H1 (cell line): ENCODE results near the gene CREBL2. TPM values are rescaled to one million over a fixed set of nuclear protein-coding genes. Genes with fewer than 3 reads are reported as not detected.
A peak's percentile ranks its signal among the peaks of the same experiment; 100 is the strongest.

Experiments used
- CTCF ChIA-PET: fragments of 300-600 bp; sonication (Branson Sonifier 250); formaldehyde crosslinking; loops from one replicate; lab custom pipeline; 2021; ENCODE audit not compliant: partially characterized antibody; lab: Charles Lee
- POLR2A ChIA-PET: fragments of 300-600 bp; sonication (Branson Sonifier 250); formaldehyde crosslinking; loops from one replicate; lab custom pipeline; 2021; ENCODE audit warnings: inconsistent platforms; ENCODE audit not compliant: partially characterized antibody; lab: Charles Lee
- DNase-seq, 2 experiments: peaks; one replicate each; pipeline versions ENCODE4 v3.0.0 to v3.0.0-alpha.2; 2010 to 2022; ENCODE audit warnings: low spot score in 2 of 2, low read depth in 1 of 2, mixed read lengths in 1 of 2
- FAIRE-seq: peaks from 2 replicates; lab custom pipeline; 2011; peaks lifted over from hg19 to GRCh38; lab: Jason Lieb, UNC
- H2AFZ ChIP-seq: 2 replicates; pipeline ENCODE4 v1.8.1; 2012; ENCODE audit warnings: low read length, inconsistent platforms
- H2AK5ac ChIP-seq: 2 replicates; pipeline ENCODE4 v1.6.1; 2013; ENCODE audit warnings: low read depth, low read length
- H2BK120ac ChIP-seq: replicated peaks from 2 replicates; pipeline ENCODE3; 2013; ENCODE audit warnings: low read depth, low read length, inconsistent platforms
- H2BK12ac ChIP-seq: 2 replicates; pipeline ENCODE4 v1.6.1; 2013; ENCODE audit warnings: low read depth, low read length
- H2BK15ac ChIP-seq: 2 replicates; pipeline ENCODE4 v1.6.1; 2013; ENCODE audit warnings: low read length
- H2BK20ac ChIP-seq: 2 replicates; pipeline ENCODE4 v1.6.1; 2013; ENCODE audit warnings: low read length
- H2BK5ac ChIP-seq: 2 replicates; pipeline ENCODE4 v1.6.1; 2013; ENCODE audit warnings: low read depth, low read length
- H3K14ac ChIP-seq: 2 replicates; pipeline ENCODE4 v1.6.1; 2013; ENCODE audit warnings: inconsistent platforms; ENCODE audit not compliant: insufficient read length
- H3K18ac ChIP-seq: 2 replicates; pipeline ENCODE4 v1.6.1; 2013; ENCODE audit warnings: low read length; ENCODE audit errors: extremely low read depth
- H3K23ac ChIP-seq: 2 replicates; pipeline ENCODE4 v1.6.1; 2013; ENCODE audit warnings: inconsistent platforms; ENCODE audit not compliant: insufficient read length
- H3K23me2 ChIP-seq: 2 replicates; pipeline ENCODE4 v1.6.1; 2013; ENCODE audit warnings: low read depth, low read length
- H3K27ac ChIP-seq: 2 replicates; pipeline ENCODE4 v1.6.1; 2011; ENCODE audit warnings: low read depth, low read length, inconsistent platforms
- H3K27me3 ChIP-seq, 4 experiments: replicated peaks in 1 of 4; 1 replicate in 1 of 4; 2 replicates in 3 of 4; pipeline versions ENCODE4 v1.6.1 to v1.8.1; 2011 to 2013; ENCODE audit warnings: low read length in 3 of 4, mild to moderate bottlenecking in 3 of 4, inconsistent platforms in 2 of 4, mixed read lengths in 2 of 4, moderate library complexity in 1 of 4; ENCODE audit not compliant: control insufficient read depth in 3 of 4, insufficient read depth in 3 of 4; ENCODE audit errors: extremely low read depth in 1 of 4
- H3K36me3 ChIP-seq, 4 experiments: 2 replicates each; pipeline versions ENCODE4 v1.6.1 to v1.8.1; 2011 to 2013; ENCODE audit warnings: mild to moderate bottlenecking in 4 of 4, low read length in 3 of 4, moderate library complexity in 2 of 4, control low read depth in 1 of 4, inconsistent platforms in 1 of 4; ENCODE audit not compliant: insufficient read depth in 4 of 4, control insufficient read depth in 2 of 4
- H3K4ac ChIP-seq: replicated peaks from 2 replicates; pipeline ENCODE3; 2013; ENCODE audit warnings: low read length, low read depth, mixed read lengths, inconsistent platforms; ENCODE audit not compliant: insufficient read length
- H3K4me1 ChIP-seq, 4 experiments: replicated peaks in 1 of 4; 1 replicate in 1 of 4; 2 replicates in 3 of 4; pipeline versions ENCODE4 v1.6.1 to v1.8.1; 2011 to 2013; ENCODE audit warnings: low read length in 3 of 4, inconsistent platforms in 2 of 4, mixed read lengths in 1 of 4; ENCODE audit not compliant: insufficient read depth in 4 of 4, control insufficient read depth in 3 of 4
- H3K4me2 ChIP-seq, 2 experiments: 2 replicates each; pipeline versions ENCODE4 v1.6.1 to v1.8.1; 2011 to 2013; ENCODE audit warnings: low read depth in 2 of 2, low read length in 2 of 2, control low read depth in 1 of 2, inconsistent platforms in 1 of 2, mild to moderate bottlenecking in 1 of 2; ENCODE audit not compliant: insufficient read depth in 1 of 2
- H3K4me3 ChIP-seq, 4 experiments: fragments of 200-600, 300-600 bp in 1 of 4; sonication (generic), shearing (Covaris generic), sonication (Bioruptor Twin) in 1 of 4; 2 replicates each; pipeline versions ENCODE4 v1.5.1 to v1.8.1; 2011 to 2016; ENCODE audit warnings: low read length in 4 of 4, low read depth in 3 of 4, control low read depth in 2 of 4, inconsistent platforms in 2 of 4, mild to moderate bottlenecking in 2 of 4, mixed read lengths in 1 of 4, moderate library complexity in 1 of 4; ENCODE audit not compliant: insufficient read depth in 2 of 4; ENCODE audit errors: extremely low read depth in 1 of 4
- H3K56ac ChIP-seq: replicated peaks from 2 replicates; pipeline ENCODE3; 2013; ENCODE audit warnings: low read depth, mild to moderate bottlenecking, mixed read lengths, low read length, inconsistent platforms; ENCODE audit not compliant: insufficient read length
- H3K79me1 ChIP-seq: 2 replicates; pipeline ENCODE4 v1.6.1; 2013; ENCODE audit warnings: low read depth, low read length, control low read depth
- H3K79me2 ChIP-seq, 2 experiments: 2 replicates each; pipeline versions ENCODE4 v1.6.1 to v1.8.1; 2012 to 2013; ENCODE audit warnings: low read length in 2 of 2, mild to moderate bottlenecking in 2 of 2, inconsistent platforms in 1 of 2; ENCODE audit not compliant: insufficient read depth in 2 of 2, control insufficient read depth in 1 of 2
- H3K9ac ChIP-seq, 4 experiments: replicated peaks in 1 of 4; 1 replicate in 1 of 4; 2 replicates in 3 of 4; pipeline versions ENCODE4 v1.6.1 to v1.8.1; 2011 to 2013; ENCODE audit warnings: low read depth in 3 of 4, low read length in 3 of 4, control low read depth in 2 of 4, mild to moderate bottlenecking in 2 of 4, moderate library complexity in 2 of 4, inconsistent platforms in 1 of 4; ENCODE audit errors: extremely low read depth in 1 of 4
- H3K9me3 ChIP-seq, 2 experiments: 2 replicates each; pipeline versions ENCODE4 v1.6.1 to v1.8.1; 2012 to 2013; ENCODE audit warnings: mild to moderate bottlenecking in 2 of 2, moderate library complexity in 2 of 2, control low read depth in 1 of 2, inconsistent platforms in 1 of 2, low read depth in 1 of 2, low read length in 1 of 2, mixed read lengths in 1 of 2; ENCODE audit not compliant: insufficient read depth in 2 of 2
- H4K20me1 ChIP-seq, 2 experiments: replicated peaks in 1 of 2; 2 replicates each; pipeline versions ENCODE3 to v1.8.1; 2011 to 2013; ENCODE audit warnings: inconsistent platforms in 2 of 2, low read length in 2 of 2, mild to moderate bottlenecking in 1 of 2; ENCODE audit not compliant: insufficient read depth in 2 of 2, control insufficient read depth in 1 of 2
- H4K5ac ChIP-seq: 2 replicates; pipeline ENCODE4 v1.6.1; 2013; ENCODE audit warnings: low read length, low read depth, mixed read lengths, inconsistent platforms; ENCODE audit not compliant: insufficient read length
- H4K8ac ChIP-seq: 2 replicates; pipeline ENCODE4 v1.8.0; 2013; ENCODE audit warnings: mild to moderate bottlenecking, moderate library complexity, low read length, inconsistent platforms; ENCODE audit not compliant: insufficient read depth; ENCODE audit errors: extremely low read depth
- H4K91ac ChIP-seq: replicated peaks from 2 replicates; pipeline ENCODE3; 2013; ENCODE audit warnings: low read length, mixed read lengths, inconsistent platforms; ENCODE audit not compliant: insufficient read length
- EGR1 ChIP-seq: IDR thresholded peaks from 2 replicates; pipeline ENCODE4 v1.6.1; 2011; ENCODE audit warnings: low read depth, low read length, borderline replicate concordance
- KDM1A ChIP-seq: fragments of 200-600, 300-600 bp; sonication (generic); IDR thresholded peaks from 2 replicates; pipeline ENCODE4 v1.7.1; 2016; ENCODE audit warnings: mild to moderate bottlenecking, low read length, borderline replicate concordance
- WGBS, 2 experiments: shearing (Covaris generic) in 1 of 2; methylation state at CpG; one replicate each; pipeline versions ENCODE4 v1.1.6 to v1.1.7; 2013 to 2015; ENCODE audit warnings: low lambda C conversion rate in 2 of 2, mixed read lengths in 2 of 2, inconsistent platforms in 1 of 2, low coverage in 1 of 2, missing lambda C conversion rate in 1 of 2; ENCODE audit not compliant: insufficient replicate concordance in 2 of 2, insufficient coverage in 1 of 2, insufficient read length in 1 of 2; ENCODE audit errors: extremely low coverage in 1 of 2, missing lambda C conversion rate in 1 of 2; 5-methylcytosine and 5-hydroxymethylcytosine counted together
- polyA plus RNA-seq, 7 experiments: library from polyadenylated mRNA; depleted of rRNA in 3 of 7; stranded (reverse) in 5 of 7; unstranded in 2 of 7; fragments of >200 nt in 5 of 7; fragments of 200-250 nt in 2 of 7; gene quantifications; 1 replicate in 5 of 7; 2 replicates in 1 of 7; 4 replicates in 1 of 7; pipeline versions ENCODE4 v1.2.1 to v1.2.3, GENCODE V29; 2011 to 2013; ENCODE audit warnings: missing spikeins in 2 of 7, mixed read lengths in 2 of 7
- total RNA-seq: library from RNA; stranded (reverse); fragmentation: NEBNext Ultra II Directional; extraction: Animal tissue kit (Norgen Biotek cat#: 25700); gene quantifications from 2 replicates; pipeline ENCODE4 v1.2.1, GENCODE V29; 2021

Gene CREBL2
- total and polyA plus RNA-seq, 2 of the 8 experiments (the other 6 are each of a cell fraction or from before 2014, with no cell fraction given), result 9.8 to 18.3 TPM

GRCh38 chr12:12598864-12599263 lies 12.8 kb upstream of the CREBL2 start:
- Histone ChIP-seq H3K4me3 (no peak overlapping the region), H3K27me3 (no peaks in the 10 kb centered on the region), H3K4ac (no peak overlapping the region), H2BK120ac (no peak overlapping the region), H3K23ac (no peak overlapping the region), H4K5ac (no peak overlapping the region), H3K36me3 (no peaks in the 10 kb centered on the region), H3K9ac (no peak overlapping the region), H4K8ac (no peak overlapping the region), H2BK12ac (no peak overlapping the region)
- CTCF ChIA-PET, result interaction anchor here (1.2 kb wide), 1 partner anchor 45 kb away, joined by 3 read pairs; no protein-coding TSS in a partner anchor
- 87% methylated on average over 3 of the region's 3 CpGs; no CpG with 5 or more reads in 1 of the 2 experiments for WGBS, 2 experiments
- POLR2A ChIA-PET, result interaction anchor here (0.8 kb wide), 1 partner anchor 332 kb away, joined by 3 read pairs; the partner anchor contains the start of gene LRP6
- TF ChIP-seq EGR1 (no peak), KDM1A (0 out of 2 replicates have a peak, but pooled peaks have one; percentile 29)
- TF ChIP-seq, all 59 proteins: peak for 1
- no peak overlapping the region for H2AK5ac ChIP-seq
- 0 out of 2 replicates have a peak, but pooled peaks cover 1% of the 10 kb centered on the region for H3K23me2 ChIP-seq
- H3K79me1 ChIP-seq, result no peaks in the 10 kb centered on the region
- no peak overlapping the region for H2BK5ac ChIP-seq
- FAIRE-seq (no peak), DNase-seq (no peak)
- H4K20me1 ChIP-seq, result no peaks in the 10 kb centered on the region
- no peak overlapping the region for H3K14ac ChIP-seq
- peaks cover 0 to 2% (median 0%) of the 10 kb centered on the region in 4 experiments; a peak in 1 of 7 replicates for H3K4me1 ChIP-seq
- H4K91ac ChIP-seq, result no peak overlapping the region
- H3K9me3 ChIP-seq, result no peaks in the 10 kb centered on the region
- H2BK20ac ChIP-seq, result no peak overlapping the region
- no peak overlapping the region for H2AFZ ChIP-seq
- H3K4me2 ChIP-seq, result no peak overlapping the region
- no peak overlapping the region for H3K27ac ChIP-seq
- H3K79me2 ChIP-seq, result no peaks in the 10 kb centered on the region
- H3K56ac ChIP-seq, result no peak overlapping the region
- H2BK15ac ChIP-seq, result no peak overlapping the region
- H3K18ac ChIP-seq, result no peak overlapping the region
